H1 (cell line): Measurements from ENCODE around the gene MTARC2. TPM values are rescaled to one million over a fixed set of nuclear protein-coding genes. Genes with fewer than 3 reads are reported as not detected.
A peak's percentile ranks its signal among the peaks of the same experiment; 100 is the strongest.

Experiments used
- CTCF ChIA-PET: fragments of 300-600 bp; sonication (Branson Sonifier 250); formaldehyde crosslinking; loops from one replicate; lab custom pipeline; 2021; ENCODE audit not compliant: partially characterized antibody; lab: Charles Lee
- POLR2A ChIA-PET: fragments of 300-600 bp; sonication (Branson Sonifier 250); formaldehyde crosslinking; loops from one replicate; lab custom pipeline; 2021; ENCODE audit warnings: inconsistent platforms; ENCODE audit not compliant: partially characterized antibody; lab: Charles Lee
- DNase-seq, 2 experiments: peaks; one replicate each; pipeline versions ENCODE4 v3.0.0 to v3.0.0-alpha.2; 2010 to 2022; ENCODE audit warnings: low spot score in 2 of 2, low read depth in 1 of 2, mixed read lengths in 1 of 2
- FAIRE-seq: peaks from 2 replicates; lab custom pipeline; 2011; peaks lifted over from hg19 to GRCh38; lab: Jason Lieb, UNC
- H2AFZ ChIP-seq: 2 replicates; pipeline ENCODE4 v1.8.1; 2012; ENCODE audit warnings: low read length, inconsistent platforms
- H2AK5ac ChIP-seq: 2 replicates; pipeline ENCODE4 v1.6.1; 2013; ENCODE audit warnings: low read depth, low read length
- H2BK120ac ChIP-seq: replicated peaks from 2 replicates; pipeline ENCODE3; 2013; ENCODE audit warnings: low read depth, low read length, inconsistent platforms
- H2BK12ac ChIP-seq: 2 replicates; pipeline ENCODE4 v1.6.1; 2013; ENCODE audit warnings: low read depth, low read length
- H2BK15ac ChIP-seq: 2 replicates; pipeline ENCODE4 v1.6.1; 2013; ENCODE audit warnings: low read length
- H2BK20ac ChIP-seq: 2 replicates; pipeline ENCODE4 v1.6.1; 2013; ENCODE audit warnings: low read length
- H2BK5ac ChIP-seq: 2 replicates; pipeline ENCODE4 v1.6.1; 2013; ENCODE audit warnings: low read depth, low read length
- H3K14ac ChIP-seq: 2 replicates; pipeline ENCODE4 v1.6.1; 2013; ENCODE audit warnings: inconsistent platforms; ENCODE audit not compliant: insufficient read length
- H3K18ac ChIP-seq: 2 replicates; pipeline ENCODE4 v1.6.1; 2013; ENCODE audit warnings: low read length; ENCODE audit errors: extremely low read depth
- H3K23ac ChIP-seq: 2 replicates; pipeline ENCODE4 v1.6.1; 2013; ENCODE audit warnings: inconsistent platforms; ENCODE audit not compliant: insufficient read length
- H3K23me2 ChIP-seq: 2 replicates; pipeline ENCODE4 v1.6.1; 2013; ENCODE audit warnings: low read depth, low read length
- H3K27ac ChIP-seq: 2 replicates; pipeline ENCODE4 v1.6.1; 2011; ENCODE audit warnings: low read depth, low read length, inconsistent platforms
- H3K27me3 ChIP-seq, 4 experiments: replicated peaks in 1 of 4; 1 replicate in 1 of 4; 2 replicates in 3 of 4; pipeline versions ENCODE4 v1.6.1 to v1.8.1; 2011 to 2013; ENCODE audit warnings: low read length in 3 of 4, mild to moderate bottlenecking in 3 of 4, inconsistent platforms in 2 of 4, mixed read lengths in 2 of 4, moderate library complexity in 1 of 4; ENCODE audit not compliant: control insufficient read depth in 3 of 4, insufficient read depth in 3 of 4; ENCODE audit errors: extremely low read depth in 1 of 4
- H3K36me3 ChIP-seq, 4 experiments: 2 replicates each; pipeline versions ENCODE4 v1.6.1 to v1.8.1; 2011 to 2013; ENCODE audit warnings: mild to moderate bottlenecking in 4 of 4, low read length in 3 of 4, moderate library complexity in 2 of 4, control low read depth in 1 of 4, inconsistent platforms in 1 of 4; ENCODE audit not compliant: insufficient read depth in 4 of 4, control insufficient read depth in 2 of 4
- H3K4ac ChIP-seq: replicated peaks from 2 replicates; pipeline ENCODE3; 2013; ENCODE audit warnings: low read length, low read depth, mixed read lengths, inconsistent platforms; ENCODE audit not compliant: insufficient read length
- H3K4me1 ChIP-seq, 4 experiments: replicated peaks in 1 of 4; 1 replicate in 1 of 4; 2 replicates in 3 of 4; pipeline versions ENCODE4 v1.6.1 to v1.8.1; 2011 to 2013; ENCODE audit warnings: low read length in 3 of 4, inconsistent platforms in 2 of 4, mixed read lengths in 1 of 4; ENCODE audit not compliant: insufficient read depth in 4 of 4, control insufficient read depth in 3 of 4
- H3K4me2 ChIP-seq, 2 experiments: 2 replicates each; pipeline versions ENCODE4 v1.6.1 to v1.8.1; 2011 to 2013; ENCODE audit warnings: low read depth in 2 of 2, low read length in 2 of 2, control low read depth in 1 of 2, inconsistent platforms in 1 of 2, mild to moderate bottlenecking in 1 of 2; ENCODE audit not compliant: insufficient read depth in 1 of 2
- H3K4me3 ChIP-seq, 4 experiments: fragments of 200-600, 300-600 bp in 1 of 4; sonication (generic), shearing (Covaris generic), sonication (Bioruptor Twin) in 1 of 4; 2 replicates each; pipeline versions ENCODE4 v1.5.1 to v1.8.1; 2011 to 2016; ENCODE audit warnings: low read length in 4 of 4, low read depth in 3 of 4, control low read depth in 2 of 4, inconsistent platforms in 2 of 4, mild to moderate bottlenecking in 2 of 4, mixed read lengths in 1 of 4, moderate library complexity in 1 of 4; ENCODE audit not compliant: insufficient read depth in 2 of 4; ENCODE audit errors: extremely low read depth in 1 of 4
- H3K56ac ChIP-seq: replicated peaks from 2 replicates; pipeline ENCODE3; 2013; ENCODE audit warnings: low read depth, mild to moderate bottlenecking, mixed read lengths, low read length, inconsistent platforms; ENCODE audit not compliant: insufficient read length
- H3K79me1 ChIP-seq: 2 replicates; pipeline ENCODE4 v1.6.1; 2013; ENCODE audit warnings: low read depth, low read length, control low read depth
- H3K79me2 ChIP-seq, 2 experiments: 2 replicates each; pipeline versions ENCODE4 v1.6.1 to v1.8.1; 2012 to 2013; ENCODE audit warnings: low read length in 2 of 2, mild to moderate bottlenecking in 2 of 2, inconsistent platforms in 1 of 2; ENCODE audit not compliant: insufficient read depth in 2 of 2, control insufficient read depth in 1 of 2
- H3K9ac ChIP-seq, 4 experiments: replicated peaks in 1 of 4; 1 replicate in 1 of 4; 2 replicates in 3 of 4; pipeline versions ENCODE4 v1.6.1 to v1.8.1; 2011 to 2013; ENCODE audit warnings: low read depth in 3 of 4, low read length in 3 of 4, control low read depth in 2 of 4, mild to moderate bottlenecking in 2 of 4, moderate library complexity in 2 of 4, inconsistent platforms in 1 of 4; ENCODE audit errors: extremely low read depth in 1 of 4
- H3K9me3 ChIP-seq, 2 experiments: 2 replicates each; pipeline versions ENCODE4 v1.6.1 to v1.8.1; 2012 to 2013; ENCODE audit warnings: mild to moderate bottlenecking in 2 of 2, moderate library complexity in 2 of 2, control low read depth in 1 of 2, inconsistent platforms in 1 of 2, low read depth in 1 of 2, low read length in 1 of 2, mixed read lengths in 1 of 2; ENCODE audit not compliant: insufficient read depth in 2 of 2
- H4K20me1 ChIP-seq, 2 experiments: replicated peaks in 1 of 2; 2 replicates each; pipeline versions ENCODE3 to v1.8.1; 2011 to 2013; ENCODE audit warnings: inconsistent platforms in 2 of 2, low read length in 2 of 2, mild to moderate bottlenecking in 1 of 2; ENCODE audit not compliant: insufficient read depth in 2 of 2, control insufficient read depth in 1 of 2
- H4K5ac ChIP-seq: 2 replicates; pipeline ENCODE4 v1.6.1; 2013; ENCODE audit warnings: low read length, low read depth, mixed read lengths, inconsistent platforms; ENCODE audit not compliant: insufficient read length
- H4K8ac ChIP-seq: 2 replicates; pipeline ENCODE4 v1.8.0; 2013; ENCODE audit warnings: mild to moderate bottlenecking, moderate library complexity, low read length, inconsistent platforms; ENCODE audit not compliant: insufficient read depth; ENCODE audit errors: extremely low read depth
- H4K91ac ChIP-seq: replicated peaks from 2 replicates; pipeline ENCODE3; 2013; ENCODE audit warnings: low read length, mixed read lengths, inconsistent platforms; ENCODE audit not compliant: insufficient read length
- SIN3A ChIP-seq, 2 experiments: IDR thresholded peaks in 1 of 2; conservative IDR thresholded peaks in 1 of 2; 2 replicates each; pipeline ENCODE4 v1.6.1; 2011 to 2012; ENCODE audit warnings: low read length in 2 of 2, improper control_type of control experiment in 1 of 2, low read depth in 1 of 2, mild to moderate bottlenecking in 1 of 2
- TBP ChIP-seq: IDR thresholded peaks from 2 replicates; pipeline ENCODE4 v1.6.1; 2011; ENCODE audit warnings: low read depth, low read length, improper control_type of control experiment
- WGBS, 2 experiments: shearing (Covaris generic) in 1 of 2; methylation state at CpG; one replicate each; pipeline versions ENCODE4 v1.1.6 to v1.1.7; 2013 to 2015; ENCODE audit warnings: low lambda C conversion rate in 2 of 2, mixed read lengths in 2 of 2, inconsistent platforms in 1 of 2, low coverage in 1 of 2, missing lambda C conversion rate in 1 of 2; ENCODE audit not compliant: insufficient replicate concordance in 2 of 2, insufficient coverage in 1 of 2, insufficient read length in 1 of 2; ENCODE audit errors: extremely low coverage in 1 of 2, missing lambda C conversion rate in 1 of 2; 5-methylcytosine and 5-hydroxymethylcytosine counted together
- polyA plus RNA-seq, 7 experiments: library from polyadenylated mRNA; depleted of rRNA in 3 of 7; stranded (reverse) in 5 of 7; unstranded in 2 of 7; fragments of >200 nt in 5 of 7; fragments of 200-250 nt in 2 of 7; gene quantifications; 1 replicate in 5 of 7; 2 replicates in 1 of 7; 4 replicates in 1 of 7; pipeline versions ENCODE4 v1.2.1 to v1.2.3, GENCODE V29; 2011 to 2013; ENCODE audit warnings: missing spikeins in 2 of 7, mixed read lengths in 2 of 7
- total RNA-seq: library from RNA; stranded (reverse); fragmentation: NEBNext Ultra II Directional; extraction: Animal tissue kit (Norgen Biotek cat#: 25700); gene quantifications from 2 replicates; pipeline ENCODE4 v1.2.1, GENCODE V29; 2021

The MTARC2 gene
- total and polyA plus RNA-seq, 2 of the 8 experiments (the other 6 are each of a cell fraction or from before 2014, with no cell fraction given): 7.2 to 7.9 TPM

GRCh38 chr1:220703305-220703704 lies 44.8 kb upstream of the MTARC2 start:
- Histone ChIP-seq H3K18ac (no peak overlapping the region), H3K4me3 (no peak overlapping the region), H3K79me2 (no peaks in the 10 kb centered on the region), H3K9me3 (no peaks in the 10 kb centered on the region), H3K27ac (no peak overlapping the region), H3K4me2 (0 out of 4 replicates have a peak overlapping the region, but pooled peaks have one; percentile 13 to 14), H3K23me2 (no peaks in the 10 kb centered on the region), H2BK12ac (no peak overlapping the region), H2BK15ac (no peak overlapping the region), H3K27me3 (no peaks in the 10 kb centered on the region), H3K9ac (no peak overlapping the region), H3K4me1 (peaks cover 0 to 8% (median 4%) of the 10 kb centered on the region in 4 experiments; a peak in 4 of 7 replicates), H3K79me1 (no peaks in the 10 kb centered on the region), H3K14ac (no peak overlapping the region), H4K8ac (peak overlapping the region; percentile 8; the same call in 1 of the 2 replicates), H4K20me1 (no peaks in the 10 kb centered on the region), H4K5ac (no peak overlapping the region), H2BK120ac (no peak overlapping the region), H2BK20ac (no peak overlapping the region), H3K36me3 (no peaks in the 10 kb centered on the region), H3K4ac (no peak overlapping the region), H2AFZ (peak overlapping the region; percentile 63; the same call in 1 of the 2 replicates), H2AK5ac (no peak overlapping the region), H4K91ac (no peak overlapping the region), H3K23ac (no peak overlapping the region), H3K56ac (no peak overlapping the region), H2BK5ac (no peak overlapping the region)
- TF ChIP-seq SIN3A (conservative IDR thresholded peaks at IDR 0.05 in 1 of 2, IDR thresholded peaks at IDR 0.05 in 1 of 2; ENCODE audit: low read depth in 1 of 2, low read length in 2 of 2) (no peak), TBP (no peak)
- no peak for FAIRE-seq
- WGBS, 2 experiments: 94% methylated on average over 4 of the region's 4 CpGs; no CpG with 5 or more reads in 1 of the 2 experiments
- no peak for DNase-seq
- ChIA-PET POLR2A (interaction anchor here (0.8 kb wide), 1 partner anchor 10 kb away, joined by 3 read pairs; no protein-coding TSS in a partner anchor), CTCF (interaction anchor here (1.2 to 4.7 kb wide), 10 partner anchors 9 to 407 kb away, joined by 3 to 26 read pairs (median 8); partner anchors contain the start of gene C1orf115)
